ENCODE measurements around the gene SNRPB.
"Not testable (repeated sequence)": the region's sequence is repeated elsewhere in the genome, so short reads cannot be mapped to it uniquely, and the experiment has no call there.

GRCh38 chr20:2504803-2505202 is 34.2 kb upstream of the SNRPB start:
- TF ChIP-seq EZH2 (IDR thresholded peaks at IDR 0.05; ENCODE audit: low read length, missing control alignments); CTCF (conservative IDR thresholded peaks at IDR 0.05 in 1 of 2, IDR thresholded peaks at IDR 0.05 in 1 of 2; ENCODE audit: low read depth in 1 of 2, low read length in 2 of 2): not testable (repeated sequence)

Data from fibroblast of lung (primary cell).